Stimulated activated CD8-positive, alpha-beta memory T cell treated with anti-CD3 and anti-CD28 coated beads, Interleukin-7, amount 100 ng/mL, for 4 hours (primary cell): ENCODE results near the gene CYP4X1.
"Not testable (repeated sequence)": the region's sequence is repeated elsewhere in the genome, so short reads cannot be mapped to it uniquely, and the experiment has no call there.

ENCODE experiments used
- DNase-seq, 2 donors: peaks; one replicate each; pipeline ENCODE4 v3.0.0-alpha.2; 2020; ENCODE audit warnings: low read depth in 2 of 2

The CYP4X1 gene

DNA sequence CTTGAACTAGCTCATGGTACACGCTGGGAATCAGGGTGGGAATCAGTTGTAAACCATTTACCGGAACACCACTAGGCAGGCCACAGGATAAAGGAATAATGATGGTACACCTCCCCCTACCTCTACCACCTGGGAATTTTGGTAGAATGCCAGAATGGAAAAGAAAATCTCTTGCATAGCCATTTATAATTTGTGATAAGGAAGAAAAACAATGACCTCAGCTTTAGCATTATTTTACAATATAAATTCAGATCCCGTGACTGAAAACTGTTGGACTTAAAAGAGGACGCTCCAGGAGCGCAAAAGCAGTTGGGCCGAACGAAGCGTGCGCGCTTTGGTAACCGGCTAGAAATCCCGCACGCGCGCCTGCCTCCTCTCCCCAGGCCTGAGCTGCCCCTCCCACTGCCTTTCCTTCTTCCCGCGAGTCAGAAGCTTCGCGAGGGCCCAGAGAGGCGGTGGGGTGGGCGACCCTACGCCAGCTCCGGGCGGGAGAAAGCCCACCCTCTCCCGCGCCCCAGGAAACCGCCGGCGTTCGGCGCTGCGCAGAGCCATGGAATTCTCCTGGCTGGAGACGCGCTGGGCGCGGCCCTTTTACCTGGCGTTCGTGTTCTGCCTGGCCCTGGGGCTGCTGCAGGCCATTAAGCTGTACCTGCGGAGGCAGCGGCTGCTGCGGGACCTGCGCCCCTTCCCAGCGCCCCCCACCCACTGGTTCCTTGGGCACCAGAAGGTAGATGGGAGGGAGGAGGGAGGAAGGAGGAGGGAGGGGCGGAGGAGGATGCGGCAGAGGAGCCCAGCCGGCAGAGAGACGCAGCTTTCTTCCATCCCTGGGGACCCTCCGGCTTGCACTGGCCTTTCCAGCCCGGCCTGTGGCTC is at the start of gene CYP4X1:
TSS of gene CYP4X1 (plus strand) at position 402 of the 873 bp plus-strand sequence. CDS start at position 551, 149 bp downstream.
- no peak for DNase-seq

DNA sequence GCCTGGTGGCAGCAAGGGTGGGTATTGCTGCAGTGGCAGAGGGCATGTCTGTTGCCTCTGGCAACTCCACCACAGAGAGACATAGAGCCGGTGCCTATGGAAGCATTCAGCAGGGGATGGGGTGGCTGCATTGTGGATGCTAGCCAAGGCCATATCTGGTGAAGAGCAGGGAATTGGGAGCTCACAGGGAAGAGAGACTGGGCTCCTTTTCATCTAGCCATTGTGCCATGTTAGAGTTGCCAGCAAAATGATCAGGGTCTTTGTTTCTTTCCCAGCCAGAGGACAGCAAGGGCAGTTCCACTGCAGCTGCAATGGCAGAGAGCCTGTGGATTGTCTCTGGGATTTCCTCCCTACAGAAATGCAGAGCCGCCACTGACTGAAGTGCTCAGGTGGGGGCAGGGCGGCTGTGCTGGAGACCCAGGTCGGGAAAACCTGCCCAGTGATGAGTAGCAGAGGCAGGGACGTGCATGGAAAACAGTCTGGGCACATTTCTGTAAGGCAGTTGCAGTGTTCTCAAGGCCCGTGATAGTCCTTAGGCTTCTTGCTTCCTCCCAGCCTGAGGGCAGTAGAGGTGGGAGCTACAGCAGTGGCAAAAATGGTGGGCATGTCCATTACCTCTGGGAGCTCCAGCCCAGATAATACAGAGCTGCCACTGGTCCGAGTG is 40.2 kb upstream of the CYP4X1 start:
- DNase-seq: no peak

GRCh38 chr1:46983830-46984586 is 39.5 kb upstream of the CYP4X1 start:
- no peak for DNase-seq

DNA sequence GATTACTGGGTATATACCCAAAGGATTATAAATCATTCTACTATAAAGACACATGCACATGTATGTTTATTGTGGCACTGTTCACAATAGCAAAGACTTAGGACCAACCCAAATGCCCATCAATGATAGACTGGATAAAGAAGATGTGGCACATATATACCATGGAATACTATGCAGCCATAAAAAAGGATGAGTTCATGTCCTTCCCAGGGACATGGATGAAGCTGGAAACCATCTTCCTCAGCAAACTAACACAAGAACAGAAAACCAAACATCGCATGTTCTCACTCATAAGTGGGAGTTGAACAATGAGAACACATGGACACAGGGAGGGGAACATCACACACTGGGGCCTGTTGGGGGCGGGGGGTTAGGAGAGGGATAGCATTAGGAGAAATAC is 32.9 kb upstream of the CYP4X1 start:
- not testable (repeated sequence) for DNase-seq

- DNase-seq: no peak
These were observed 32.2 kb upstream of the CYP4X1 start for GRCh38 chr1:46991083-46991923.

DNA sequence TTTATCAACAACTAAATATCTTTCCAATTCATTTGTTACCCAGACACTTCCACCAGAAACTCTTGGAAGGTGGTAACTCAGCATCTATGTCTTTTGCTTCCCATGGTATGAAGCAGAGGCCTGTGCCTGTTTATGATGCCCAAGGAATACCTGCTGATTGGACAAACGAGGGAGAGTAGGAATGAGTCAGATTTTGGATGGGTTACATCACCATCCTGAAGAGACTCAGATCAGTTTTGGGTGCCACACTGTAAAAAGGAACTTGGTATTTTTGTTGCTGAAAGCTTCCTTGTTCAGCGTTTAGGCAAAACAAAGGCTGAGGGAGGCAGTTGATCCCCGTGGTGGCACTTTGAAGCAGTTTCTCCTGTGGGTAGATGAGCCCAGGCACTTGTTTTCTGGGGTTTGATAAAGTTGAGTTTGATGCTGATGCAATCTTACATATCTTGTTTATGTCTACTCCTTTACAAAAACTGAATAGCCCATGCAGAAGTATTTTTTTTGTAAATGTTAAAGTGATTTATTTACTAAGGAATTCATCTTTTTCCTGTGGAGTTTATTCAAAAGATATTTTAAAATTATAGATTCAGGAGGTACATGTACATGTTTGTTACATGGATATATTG is 26.7 kb upstream of the CYP4X1 start:
- no peak for DNase-seq

- no peak for DNase-seq
These were observed 21.3 kb upstream of the CYP4X1 start for GRCh38 chr1:47002211-47002610.

DNA sequence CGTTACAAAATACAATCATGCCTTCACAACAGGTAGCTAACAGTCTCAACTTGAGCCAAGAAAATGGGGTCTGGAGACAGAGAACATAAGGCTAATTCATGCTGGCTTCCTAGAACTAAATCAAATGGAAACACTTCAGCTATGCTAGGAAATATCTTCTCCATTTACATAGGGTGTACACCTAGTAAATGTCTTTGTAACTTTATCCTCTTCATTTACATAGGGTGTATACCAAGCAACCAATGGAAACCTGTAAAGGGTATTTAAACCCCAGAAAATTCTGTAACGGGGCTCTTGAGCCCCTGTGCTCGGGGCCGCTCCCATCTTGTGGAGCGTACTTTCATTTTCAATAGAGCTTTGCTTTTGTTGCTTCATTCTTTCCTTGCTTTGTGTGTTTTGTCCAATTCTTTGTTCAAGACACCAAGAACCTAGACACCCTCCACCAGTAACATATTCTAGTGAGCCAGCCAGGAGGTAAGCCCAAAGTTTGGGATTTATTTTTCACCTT is 19.5 kb upstream of the CYP4X1 start:
- DNase-seq: no peak

GRCh38 chr1:47006437-47006836 is 17.0 kb upstream of the CYP4X1 start:
- DNase-seq: not testable (repeated sequence)

DNA sequence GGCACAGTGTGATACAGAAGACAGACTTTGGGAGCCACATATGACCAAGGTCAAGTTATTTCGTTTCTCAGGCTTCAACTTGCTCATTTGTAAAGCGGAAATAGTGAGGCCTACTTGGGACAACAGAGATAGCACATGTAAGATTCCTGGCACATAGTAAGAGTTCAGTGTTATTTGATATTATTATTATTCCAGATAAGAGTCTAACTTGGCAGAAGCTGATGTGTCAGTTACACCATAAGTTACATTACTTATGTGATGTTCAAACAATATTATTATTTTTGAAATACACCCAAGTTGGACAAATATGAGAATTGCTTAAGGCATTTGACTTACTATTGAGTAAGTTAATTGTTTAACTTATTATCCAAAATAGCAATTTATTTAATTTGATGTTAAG is 10.2 kb upstream of the CYP4X1 start:
- no peak for DNase-seq

GRCh38 chr1:47021070-47021469 is 2.4 kb upstream of the CYP4X1 start:
- no peak for DNase-seq

GRCh38 chr1:47024141-47024801 is 802 bp downstream of the CYP4X1 start:
- DNase-seq: no peak

GRCh38 chr1:47030170-47030805 is 6.8 kb downstream of the CYP4X1 start:
- no peak for DNase-seq

GRCh38 chr1:47031059-47031458 is 7.6 kb downstream of the CYP4X1 start:
- no peak for DNase-seq

DNA sequence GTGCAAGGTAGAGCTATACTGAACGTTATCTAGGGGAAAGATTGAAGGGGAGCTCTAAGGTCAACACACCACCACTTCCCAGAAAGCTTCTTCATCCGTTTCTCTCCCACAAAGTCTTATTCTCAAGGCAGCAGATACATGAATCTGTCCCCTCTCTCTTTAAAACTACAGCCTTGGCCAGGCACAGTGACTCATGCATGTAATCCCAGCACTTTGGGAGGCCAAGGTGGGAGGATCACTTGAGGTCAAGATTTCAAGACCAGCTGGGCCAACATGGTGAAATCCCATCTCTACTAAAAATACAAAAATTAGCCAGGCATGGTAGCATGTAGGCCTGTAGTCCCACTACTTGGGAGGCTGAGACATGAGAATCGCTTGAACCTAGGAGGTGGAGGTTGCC is 8.1 kb downstream of the CYP4X1 start:
- DNase-seq: no peak

DNA sequence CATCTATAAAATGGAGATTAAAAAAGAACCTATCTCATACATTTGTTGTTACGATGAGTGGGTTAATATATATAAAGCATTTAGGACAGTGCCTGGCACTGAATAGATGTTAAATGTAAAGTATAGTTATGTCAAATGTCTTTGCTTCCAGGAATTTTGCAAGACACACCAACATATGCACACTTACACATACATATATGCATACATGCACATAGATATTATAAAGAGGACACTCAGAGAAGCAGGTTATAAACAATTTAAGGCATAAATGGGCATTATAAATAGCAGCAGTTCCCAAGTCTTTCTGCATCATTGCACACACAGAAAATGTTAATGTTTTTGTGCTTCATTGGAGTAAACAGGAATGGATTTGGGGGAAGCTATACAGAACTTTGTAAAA is 13.3 kb downstream of the CYP4X1 start:
- DNase-seq: no peak

DNA sequence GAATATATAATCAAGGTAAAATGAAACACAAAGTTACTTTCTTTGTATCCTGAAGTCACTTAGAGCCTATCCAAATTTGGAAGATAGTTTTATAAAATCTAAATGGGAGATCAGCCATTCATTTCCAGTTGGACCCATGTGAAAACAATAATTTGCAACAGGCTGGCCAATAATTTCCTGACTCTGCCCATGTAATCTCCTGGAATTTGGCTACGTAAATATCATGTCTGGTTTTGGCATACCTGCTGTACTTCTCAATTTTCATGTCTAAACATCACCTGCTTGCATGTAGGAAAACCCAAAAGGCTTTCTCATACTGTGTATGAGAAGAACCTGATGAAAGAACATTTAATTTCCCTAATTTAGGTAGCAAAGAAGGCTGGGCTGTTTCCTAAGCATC is 35.9 kb downstream of the CYP4X1 start:
- no peak for DNase-seq

- no peak for DNase-seq
These were observed 43.7 kb downstream of the CYP4X1 start, which contains the start of gene CYP4Z1 for GRCh38 chr1:47067097-47067594. Gene CYP4Z1, plus strand, starts transcription at chr1:47067231. Its CDS starts 260 bp downstream, at chr1:47067491.

DNA sequence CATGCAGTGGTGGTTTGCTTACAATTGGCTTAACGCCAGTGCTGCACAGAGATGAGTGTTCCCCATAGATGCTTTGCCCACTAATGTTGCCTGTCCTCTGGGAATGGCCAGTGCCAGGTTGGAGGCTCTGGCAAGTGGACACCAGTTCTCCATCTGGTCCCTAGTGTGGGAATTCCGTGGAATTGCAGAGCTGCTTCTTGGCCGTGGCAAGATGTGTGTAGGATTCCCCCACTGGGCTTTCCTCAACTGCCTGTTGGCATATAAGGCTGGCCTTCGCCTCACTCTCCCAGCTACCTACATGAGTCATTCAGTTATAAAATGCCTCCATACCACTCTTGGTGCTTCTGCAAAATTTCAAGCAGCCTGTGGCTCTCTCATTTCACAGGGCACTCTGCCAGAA is 45.6 kb downstream of the CYP4X1 start:
- DNase-seq: not testable (repeated sequence)
